ENCODE measurements around the gene SHC2.
A peak's percentile ranks its signal among the peaks of the same experiment; 100 is the strongest.
"Not testable (repeated sequence)": the region's sequence is repeated elsewhere in the genome, so short reads cannot be mapped to it uniquely, and the experiment has no call there.

The SHC2 gene

DNA sequence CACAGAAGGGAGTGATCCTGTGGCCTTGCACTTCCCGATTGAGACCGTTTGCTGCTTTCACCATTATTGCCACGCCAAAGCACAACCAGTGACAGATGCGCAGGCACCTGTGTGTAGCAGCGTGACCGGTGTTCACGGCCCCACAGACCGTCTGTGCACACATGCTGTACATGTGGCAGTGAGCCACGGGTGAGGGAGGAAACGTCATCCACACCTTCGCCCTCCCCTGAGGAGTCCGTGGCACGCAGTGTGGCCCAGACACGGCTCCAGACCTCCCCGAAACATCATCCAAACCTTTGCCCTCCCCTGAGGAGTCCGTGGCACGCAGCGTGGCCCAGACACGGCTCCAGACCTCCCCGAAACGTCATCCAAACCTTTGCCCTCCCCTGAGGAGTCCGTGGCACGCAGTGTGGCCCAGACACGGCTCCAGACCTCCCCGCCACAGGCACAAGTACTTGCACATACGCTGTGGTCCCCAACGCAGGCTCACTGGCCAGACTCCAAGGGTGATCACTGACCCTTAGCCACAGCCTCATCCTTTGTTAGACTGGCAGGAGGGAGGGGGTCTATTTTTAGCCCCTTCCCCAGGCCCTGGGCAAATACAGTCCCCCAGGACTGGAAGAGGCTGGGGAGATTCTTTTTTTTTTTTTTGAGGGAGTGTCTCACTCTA is 7.9 kb upstream of the SHC2 start:
- no peak for DNase-seq (ENCODE audit: low read depth)

DNA sequence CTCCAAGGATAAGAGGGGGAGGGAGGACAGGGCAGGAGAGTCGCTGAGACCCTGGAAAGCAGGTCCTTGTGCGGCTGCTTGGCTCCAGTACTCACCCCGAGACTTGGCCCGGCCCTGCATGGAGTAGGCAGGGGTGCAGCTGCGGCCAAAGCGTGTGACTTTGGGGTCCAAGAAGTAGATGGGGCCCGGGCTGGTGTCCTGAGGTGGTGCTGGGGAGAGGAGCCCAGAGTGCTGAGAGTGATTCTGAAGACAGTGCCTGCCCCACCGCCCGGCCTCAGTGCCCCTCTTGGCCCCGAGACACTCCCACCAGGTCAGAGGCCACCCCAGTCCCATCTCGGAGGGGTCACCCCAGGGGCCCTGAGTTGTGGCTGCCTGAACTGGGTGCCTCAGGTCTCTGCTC is 6.7 kb upstream of the SHC2 start:
- DNase-seq (ENCODE audit: low read depth): no peak

DNA sequence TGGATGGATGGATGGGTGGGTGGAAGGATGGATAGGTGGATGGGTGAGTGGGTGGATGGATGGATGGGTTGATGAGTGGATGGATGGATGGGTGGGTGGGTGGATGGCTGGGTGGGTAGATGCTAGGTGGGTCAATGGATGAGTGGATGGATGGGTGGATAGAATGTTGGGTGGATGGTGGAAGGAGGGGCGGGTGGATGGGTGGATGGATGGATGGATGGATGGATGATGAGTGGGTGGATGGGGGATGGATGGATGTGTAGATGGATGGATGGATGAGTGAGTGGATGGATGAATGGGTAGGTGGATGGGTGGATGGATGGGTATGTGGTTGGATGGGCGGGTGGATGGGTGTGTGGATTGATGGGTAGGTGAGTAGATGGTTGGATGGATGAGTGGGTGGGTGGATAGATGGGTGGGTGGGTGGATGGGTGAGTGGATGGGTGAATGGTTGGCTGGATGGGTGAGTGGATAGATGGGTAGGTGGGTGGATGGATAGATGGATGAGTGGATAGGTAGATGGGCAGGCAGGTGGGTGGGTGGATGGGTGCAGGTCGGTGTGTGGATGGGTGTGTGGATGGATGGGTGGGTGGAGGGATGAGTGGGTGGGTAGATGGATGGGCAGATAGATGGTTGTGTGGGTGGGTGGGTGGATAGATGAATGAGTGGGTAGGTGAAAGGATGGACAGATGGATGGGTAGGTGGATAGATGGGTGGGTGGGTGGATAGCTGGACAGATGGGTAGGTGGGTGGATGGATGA is 4.4 kb upstream of the SHC2 start:
- DNase-seq (ENCODE audit: low read depth): no peak

DNA sequence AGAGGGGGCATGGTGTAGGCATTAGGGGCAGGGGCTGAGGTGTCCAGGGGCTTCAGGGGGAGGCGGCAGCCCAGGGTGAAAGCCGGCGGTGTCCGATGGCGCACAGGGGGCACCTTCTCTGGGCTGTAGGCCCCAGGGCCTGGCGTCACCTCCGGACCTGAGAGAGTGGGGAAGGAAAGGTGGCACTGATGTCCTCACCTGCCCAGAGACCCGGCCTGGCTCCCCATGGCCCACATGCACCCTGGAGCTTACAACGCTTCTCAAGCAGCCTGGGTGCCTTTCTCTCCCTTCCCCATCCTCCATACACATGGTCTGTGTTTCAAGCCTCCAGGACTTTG is 3.3 kb upstream of the SHC2 start:
- DNase-seq (ENCODE audit: low read depth): no peak

DNA sequence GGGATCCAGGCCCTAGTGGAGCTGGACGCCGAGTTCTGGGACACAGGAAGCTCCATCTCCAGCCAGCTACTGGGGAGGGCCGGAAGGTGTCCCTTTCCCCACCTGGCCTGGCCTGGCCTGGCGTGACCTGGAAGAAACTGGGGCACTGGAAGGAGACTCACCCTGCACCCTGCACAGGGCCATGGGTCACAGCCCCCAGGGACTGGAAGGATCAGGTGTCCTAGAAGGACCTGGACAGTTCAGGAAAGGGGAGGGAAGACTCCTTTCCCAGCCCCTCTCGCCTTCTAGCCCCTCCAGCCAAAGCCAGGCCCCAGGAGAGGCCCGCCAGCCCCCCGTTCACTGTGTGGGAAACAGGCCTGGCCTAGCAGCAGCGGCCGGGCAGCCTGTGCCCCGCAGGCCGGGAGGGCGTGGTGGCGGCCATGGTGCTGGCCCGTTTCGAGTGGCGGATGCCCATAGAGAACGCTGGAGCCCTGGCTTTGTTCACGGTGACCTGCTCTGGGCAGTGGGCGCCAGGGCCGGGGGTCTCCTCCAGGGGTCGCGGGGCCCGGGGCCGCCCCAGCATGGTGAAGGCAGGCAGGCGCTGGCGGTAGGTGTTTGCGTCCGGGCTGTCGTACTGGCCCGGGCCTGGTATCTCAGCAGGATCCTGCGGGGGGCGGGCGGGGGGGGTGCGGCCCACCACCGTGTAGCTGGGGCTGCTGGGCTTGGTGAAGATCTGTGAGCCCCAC is 2.8 kb upstream of the SHC2 start:
- no peak for DNase-seq (ENCODE audit: low read depth)

DNA sequence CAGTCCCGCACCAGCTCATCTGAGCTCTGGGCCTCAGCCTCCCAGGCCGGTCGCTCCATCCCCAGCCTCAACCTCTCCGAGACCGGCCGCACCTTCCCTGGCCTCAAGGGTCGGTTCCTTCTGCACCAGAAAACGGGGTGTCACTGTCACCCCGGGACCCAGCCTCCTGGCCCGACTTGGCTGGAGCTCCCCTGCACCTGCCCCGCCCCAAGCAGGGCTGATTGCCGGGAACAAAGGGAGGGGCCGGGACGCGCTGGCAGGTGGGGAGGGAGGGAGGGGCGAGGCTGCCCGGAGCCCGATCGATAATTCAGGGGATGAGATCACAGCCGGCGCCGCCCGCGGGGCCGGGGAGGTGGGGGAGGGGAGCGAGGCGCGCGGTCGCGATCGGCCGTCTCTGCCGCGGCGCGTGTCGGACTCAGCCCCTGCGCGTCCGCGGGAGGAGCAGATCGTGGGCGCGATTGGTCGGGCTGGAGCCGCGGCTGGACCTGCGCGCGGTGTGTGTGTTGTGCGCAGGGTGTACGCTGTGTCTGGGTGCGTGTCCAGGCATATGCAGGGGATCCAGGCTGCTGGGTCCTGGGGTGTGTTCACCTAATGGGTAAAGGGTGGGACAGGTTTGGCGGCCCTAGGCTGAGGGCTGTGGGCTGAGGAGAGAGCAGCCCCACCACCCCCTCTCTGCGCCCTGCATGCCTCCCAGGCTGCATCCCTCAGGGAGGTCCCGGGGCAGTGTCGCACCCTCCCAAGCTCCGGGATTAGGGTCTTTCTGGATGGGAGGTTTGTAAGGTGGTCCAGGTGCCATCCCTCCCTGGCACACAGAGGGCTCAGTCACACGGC is 1.1 kb upstream of the SHC2 start:
- DNase-seq (ENCODE audit: low read depth): no peak

DNA sequence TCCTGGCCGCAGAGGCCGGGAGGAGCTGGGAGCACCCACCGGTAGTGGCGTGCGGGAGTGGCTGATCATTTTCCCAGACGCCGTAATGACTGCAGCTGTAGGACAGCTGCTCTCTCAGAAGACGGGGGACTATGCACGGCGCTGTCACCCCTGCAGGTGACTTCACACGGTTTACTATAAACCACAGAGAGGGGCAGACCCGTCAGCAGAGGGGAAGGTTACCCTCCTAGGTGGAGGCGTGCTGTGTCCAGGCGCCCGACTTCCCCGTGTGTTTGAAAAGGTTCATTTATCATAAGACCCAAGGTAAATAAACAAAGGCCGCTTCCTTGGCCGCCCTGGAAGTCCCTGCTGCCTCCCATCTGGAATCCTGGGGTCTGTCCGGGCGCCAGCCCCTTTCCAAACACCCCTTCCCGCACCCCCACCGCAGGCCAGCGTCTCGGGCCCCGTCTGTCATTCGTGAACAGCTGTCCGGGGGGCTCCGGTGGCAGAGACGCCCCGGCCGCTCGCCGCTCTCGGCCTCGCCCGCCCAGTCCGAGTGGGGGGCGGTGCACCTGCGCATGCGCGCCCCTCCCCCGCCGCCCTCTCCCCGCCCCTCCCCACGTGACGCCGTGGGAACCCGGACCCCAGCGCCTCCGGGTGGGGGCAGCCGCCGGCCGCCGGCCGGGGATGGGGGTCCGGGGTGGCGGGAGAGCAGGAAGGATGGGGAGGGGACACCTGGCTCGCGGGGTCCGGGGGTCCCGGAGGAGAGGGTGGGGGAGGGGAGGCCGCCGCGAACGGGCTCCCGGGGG is 915 bp downstream of the SHC2 start:
- DNase-seq (ENCODE audit: low read depth): peak; percentile 42

DNA sequence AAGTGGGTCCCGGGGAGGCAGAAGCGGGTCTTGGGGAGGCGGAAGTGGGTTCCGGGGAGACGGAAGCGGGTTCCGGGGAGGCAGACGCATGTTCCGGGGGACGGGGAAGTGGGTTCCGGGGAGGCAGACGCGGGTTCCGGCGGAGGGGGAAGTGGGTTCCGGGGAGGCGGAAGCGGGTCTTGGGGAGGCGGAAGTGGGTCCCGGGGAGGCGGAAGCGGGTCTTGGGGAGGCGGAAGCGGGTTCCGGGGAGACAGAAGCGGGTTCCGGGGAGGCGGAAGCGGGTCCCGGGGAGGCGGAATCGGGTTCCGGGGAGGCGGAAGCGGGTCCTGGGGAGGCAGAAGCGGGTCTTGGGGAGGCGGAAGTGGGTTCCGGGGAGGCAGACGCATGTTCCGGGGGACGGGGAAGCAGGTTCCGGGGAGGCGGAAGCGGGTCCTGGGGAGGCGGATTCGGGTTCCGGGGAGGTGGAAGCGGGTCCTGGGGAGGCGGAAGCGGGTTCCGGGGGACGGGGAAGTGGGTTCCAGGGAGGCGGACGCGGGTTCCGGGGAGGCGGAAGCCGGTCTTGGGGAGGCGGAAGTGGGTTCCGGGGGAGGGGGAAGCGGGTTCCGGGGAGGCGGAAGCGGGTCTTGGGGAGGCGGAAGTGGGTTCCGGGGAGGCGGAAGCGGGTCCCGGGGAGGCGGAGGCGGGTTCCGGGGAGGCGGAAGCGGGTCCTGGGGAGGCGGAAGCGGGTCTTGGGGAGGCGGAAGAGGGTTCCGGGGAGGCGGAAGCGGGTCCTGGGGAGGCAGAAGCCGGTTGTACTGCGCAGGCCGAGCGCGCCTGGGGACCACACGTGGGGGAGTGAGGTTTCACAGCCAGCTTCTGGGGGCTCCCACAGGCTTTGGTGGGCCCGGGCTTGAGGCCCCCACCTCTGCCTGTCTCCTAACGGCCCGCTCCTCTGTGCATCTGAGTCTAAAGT is 2.5 kb downstream of the SHC2 start:
- no peak for DNase-seq (ENCODE audit: low read depth)

DNA sequence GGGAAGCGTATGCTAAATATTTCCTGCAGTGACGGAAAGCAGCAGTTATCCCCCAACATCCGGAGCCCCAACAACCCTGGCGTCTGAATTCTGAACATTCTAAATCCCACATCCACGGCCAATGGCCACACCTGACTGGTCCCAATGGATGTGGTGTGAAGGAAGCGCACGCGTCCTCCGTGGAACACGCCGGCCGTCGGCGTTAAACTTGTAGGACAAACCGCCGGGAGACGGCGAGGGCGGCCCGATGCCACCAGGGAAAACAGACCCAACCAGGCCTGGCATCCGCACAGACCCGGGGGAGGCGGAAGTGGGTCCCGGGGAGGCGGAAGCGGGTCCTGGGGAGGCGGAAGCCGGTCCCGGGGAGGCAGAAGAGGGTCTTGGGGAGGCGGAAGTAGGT is 3.2 kb downstream of the SHC2 start:
- no peak for DNase-seq (ENCODE audit: low read depth)

DNA sequence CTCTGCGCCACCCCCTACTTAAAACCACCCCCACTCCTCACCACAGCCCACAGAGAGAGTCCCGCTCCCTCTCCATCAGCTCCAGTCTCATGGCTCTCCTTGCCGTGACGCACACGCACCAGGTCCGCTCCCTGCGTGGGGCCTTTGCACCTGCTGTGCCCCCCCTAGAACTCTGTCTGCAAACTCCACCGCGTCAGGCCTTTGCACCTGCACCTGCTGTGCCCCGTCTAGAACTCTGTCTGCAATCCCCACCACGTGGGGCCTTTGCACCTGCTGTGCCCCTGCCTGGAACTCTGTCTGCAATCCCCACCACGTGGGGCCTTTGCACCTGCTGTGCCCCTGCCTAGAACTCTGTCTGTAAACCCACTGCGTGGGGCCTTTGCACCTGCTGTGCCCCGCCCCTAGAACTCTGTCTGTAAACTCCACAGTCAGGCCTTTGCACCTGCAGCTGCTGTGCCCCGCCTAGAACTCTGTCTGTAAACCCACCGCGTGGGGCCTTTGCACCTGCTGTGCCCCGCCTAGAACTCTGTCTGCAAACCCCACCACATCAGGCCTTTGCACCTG is 4.2 kb downstream of the SHC2 start:
- DNase-seq (ENCODE audit: low read depth): no peak

DNA sequence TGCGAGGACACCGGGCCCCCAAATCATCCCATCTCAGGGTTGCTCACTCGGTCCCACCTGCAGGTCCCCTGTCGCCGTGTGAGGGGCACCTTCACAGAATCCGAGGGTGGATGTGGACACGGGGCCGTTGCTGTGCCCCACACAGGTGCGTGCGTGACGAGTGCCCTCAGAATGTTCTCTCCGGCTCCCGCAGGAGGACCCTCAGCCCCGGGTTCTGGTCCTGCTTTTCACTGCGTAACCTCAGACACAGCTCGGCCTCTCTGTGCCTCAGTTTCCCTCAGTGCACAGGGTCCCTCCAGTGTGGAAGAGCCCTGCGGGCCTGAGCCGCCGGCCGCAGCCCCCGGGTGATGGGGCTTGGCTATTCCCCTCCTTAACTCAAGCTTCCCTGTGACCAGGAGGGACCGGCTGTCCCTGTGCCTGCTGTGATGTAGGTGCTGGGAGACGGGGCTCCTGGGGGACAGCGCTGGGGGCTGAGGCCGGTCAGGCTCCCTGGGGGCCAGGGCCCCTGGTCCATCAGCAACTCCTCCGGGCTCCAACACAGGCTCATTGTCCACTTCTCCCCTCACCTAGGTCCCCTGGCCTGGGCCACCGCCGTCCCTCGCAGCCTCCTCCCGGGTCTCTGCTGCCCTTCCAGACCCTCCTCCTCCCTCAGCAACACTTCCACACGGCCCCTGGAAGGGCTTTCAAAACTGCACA is 4.8 kb downstream of the SHC2 start:
- no peak for DNase-seq (ENCODE audit: low read depth)

DNA sequence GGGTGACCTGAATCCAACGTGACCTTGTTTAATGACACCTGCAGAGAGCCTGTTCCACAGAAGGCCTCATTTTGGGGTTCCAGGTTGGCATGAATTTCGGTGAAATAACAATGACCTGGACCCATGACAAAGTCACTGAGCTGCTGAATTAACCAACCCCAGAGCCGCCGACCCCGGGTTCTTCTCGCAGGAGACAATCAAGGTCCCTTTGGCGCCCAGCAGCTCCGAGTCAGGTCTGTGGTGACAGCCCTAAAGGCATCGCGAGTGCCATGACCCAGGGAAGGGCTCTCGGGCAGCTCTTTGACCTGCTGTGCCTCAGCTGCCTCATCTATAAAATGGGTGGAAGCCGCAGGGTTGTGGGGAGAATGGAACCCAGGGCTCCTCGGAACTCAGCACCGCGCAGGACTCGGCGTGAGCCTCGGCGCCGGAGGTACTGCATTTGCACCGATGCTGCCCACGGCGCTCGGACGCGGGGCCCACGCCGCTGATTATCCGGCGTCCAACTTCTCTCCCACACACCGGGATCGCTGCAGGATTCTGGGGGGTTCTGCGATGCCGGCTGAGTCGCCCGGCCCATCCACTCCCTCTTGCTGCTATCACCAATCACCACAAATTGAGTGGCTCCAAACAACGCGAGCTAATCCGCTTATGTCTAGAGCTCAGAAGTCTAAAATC is 5.7 kb downstream of the SHC2 start:
- DNase-seq (ENCODE audit: low read depth): no peak

DNA sequence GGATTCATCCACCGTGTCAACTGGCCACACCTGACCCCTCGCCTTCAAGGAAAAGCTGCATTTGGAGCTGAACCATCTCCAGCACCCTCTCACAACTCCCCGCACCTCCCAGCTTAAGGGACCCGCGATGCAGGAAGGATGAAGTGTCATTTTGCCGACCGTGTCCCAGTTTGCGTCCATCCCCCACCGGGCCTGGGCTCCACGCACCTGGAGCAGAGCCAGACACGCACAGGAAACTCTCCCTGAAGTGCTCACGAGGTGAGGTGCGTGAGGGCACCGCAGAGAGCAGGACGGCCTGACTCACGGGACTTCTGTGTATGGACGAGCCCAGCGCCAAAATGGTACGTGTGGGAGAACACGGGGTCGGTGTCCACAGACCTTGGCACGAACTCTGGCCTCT is 7.2 kb downstream of the SHC2 start:
- no peak for DNase-seq (ENCODE audit: low read depth)

DNA sequence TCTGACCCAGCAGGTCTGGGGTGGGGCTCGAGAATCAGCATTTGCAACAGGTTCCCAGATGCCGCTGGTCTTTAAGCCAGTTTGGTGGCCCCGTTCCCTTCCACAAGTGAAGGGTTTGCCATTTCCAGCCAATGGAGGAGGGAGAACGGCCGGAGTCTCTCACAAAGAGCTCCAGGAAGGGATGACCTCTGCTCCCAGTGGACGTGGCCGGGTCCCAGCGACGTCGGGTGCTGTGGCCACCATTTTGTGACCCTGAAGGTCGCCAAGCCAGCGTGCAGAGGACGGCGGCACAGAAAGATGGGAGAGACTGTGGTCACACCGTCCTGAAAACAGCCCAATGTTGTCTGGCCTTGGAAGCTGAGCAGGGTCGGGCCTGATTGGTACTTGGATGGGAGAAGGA is 8.0 kb downstream of the SHC2 start:
- no peak for DNase-seq (ENCODE audit: low read depth)

DNA sequence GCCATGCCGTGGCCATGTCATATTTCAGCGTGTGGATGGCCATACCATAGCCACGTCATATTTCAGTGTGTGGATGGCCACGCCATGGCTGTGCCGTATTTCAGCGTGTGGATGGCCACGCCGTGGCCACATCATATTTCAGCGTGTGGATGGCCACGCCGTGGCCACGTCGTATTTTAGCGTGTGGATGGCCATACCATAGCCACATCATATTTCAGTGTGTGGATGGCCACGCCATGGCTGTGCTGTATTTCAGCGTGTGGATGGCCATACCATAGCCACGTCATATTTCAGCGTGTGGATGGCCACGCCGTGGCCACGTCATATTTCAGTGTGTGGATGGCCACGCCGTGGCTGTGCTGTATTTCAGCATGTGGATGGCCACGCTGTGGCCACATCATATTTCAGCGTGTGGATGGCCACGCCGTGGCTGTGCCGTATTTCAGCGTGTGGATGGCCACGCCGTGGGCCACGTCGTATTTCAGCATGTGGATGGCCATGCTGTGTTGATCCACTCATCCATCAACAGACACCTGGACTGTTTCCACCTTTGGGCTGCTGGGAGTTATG is 9.8 kb downstream of the SHC2 start:
- not testable (repeated sequence) for DNase-seq (ENCODE audit: low read depth)

DNA sequence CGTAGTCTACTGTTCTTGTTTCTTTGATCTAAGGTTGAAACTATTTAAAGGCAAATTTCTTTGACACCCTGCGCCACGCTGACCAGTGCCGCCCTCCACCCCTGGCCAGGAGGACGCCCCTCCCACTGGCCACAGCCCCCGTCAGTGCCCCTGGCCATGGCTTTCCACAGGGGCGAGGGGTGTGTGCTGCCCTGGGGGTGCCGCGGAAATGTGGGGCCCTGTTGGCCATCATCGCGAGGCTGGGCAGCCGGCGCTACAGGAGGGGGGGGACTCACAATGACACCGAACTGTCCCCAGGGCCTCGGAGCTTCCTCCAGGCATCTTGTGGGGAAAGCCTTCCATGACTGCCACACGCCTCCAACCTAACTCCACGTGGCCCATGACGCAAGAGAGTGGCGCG is 10.9 kb downstream of the SHC2 start:
- no peak for DNase-seq (ENCODE audit: low read depth)

DNA sequence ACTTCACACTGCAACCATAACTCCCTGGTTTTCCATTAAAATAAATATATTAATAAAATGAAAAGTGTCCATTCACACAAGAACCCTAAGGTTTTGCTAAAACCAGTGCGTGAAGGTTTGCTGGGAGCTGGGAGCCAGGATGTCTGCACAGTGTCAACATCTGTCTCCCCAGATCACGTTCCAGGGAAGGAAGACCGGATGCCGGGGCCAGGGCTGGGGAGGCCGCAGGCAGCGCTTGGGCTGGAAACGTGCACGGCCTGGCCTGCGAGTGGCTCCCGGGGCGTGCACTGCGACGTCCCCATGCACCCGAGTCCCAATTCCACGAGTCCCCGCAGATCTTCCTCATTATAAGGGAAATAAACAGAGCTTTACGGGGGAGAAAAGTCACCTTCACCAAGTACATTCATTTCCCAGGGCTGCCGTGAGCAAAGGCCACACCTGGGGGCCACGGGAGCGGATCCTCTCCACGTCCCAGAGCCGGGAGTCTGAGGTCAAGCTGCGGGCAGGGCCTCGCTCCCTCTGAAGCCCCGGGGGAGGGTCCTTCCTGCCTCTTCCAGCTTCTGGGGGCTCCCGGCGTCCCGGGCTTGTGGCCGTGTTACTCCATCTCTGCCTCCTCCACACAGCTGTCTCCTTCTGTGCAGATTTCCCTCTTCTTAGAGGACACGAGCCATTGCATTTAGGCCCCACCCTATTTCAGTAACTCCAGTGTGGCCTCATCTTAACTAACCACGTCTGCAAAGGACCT is 12.8 kb downstream of the SHC2 start:
- DNase-seq (ENCODE audit: low read depth): peak; percentile 10

DNA sequence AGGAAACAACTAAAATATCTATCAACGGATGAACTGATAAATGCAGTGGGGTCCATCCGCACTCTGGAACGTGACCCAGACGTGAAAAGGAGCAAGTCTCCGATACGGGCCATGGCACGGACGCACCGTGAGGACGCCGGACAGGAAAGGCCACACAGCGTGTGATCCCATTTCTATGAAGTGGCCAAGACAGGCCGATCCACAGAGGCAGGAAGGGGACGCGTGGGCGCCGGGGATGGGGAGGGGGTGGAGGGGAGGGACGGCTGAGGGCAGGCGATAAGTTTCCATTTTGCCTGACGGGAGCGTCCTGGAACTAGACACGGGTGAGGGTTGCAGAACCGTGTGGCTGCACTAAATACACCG is 13.8 kb downstream of the SHC2 start:
- no peak for DNase-seq (ENCODE audit: low read depth)
